Measurements from ENCODE around the gene CDK5RAP3. TPM values are rescaled to one million over a fixed set of nuclear protein-coding genes. Genes with fewer than 3 reads are reported as not detected.

CDK5RAP3 gene
- total and polyA plus RNA-seq, 2 of the 13 experiments (the other 11 are each of a cell fraction or from before 2014, with no cell fraction given), result 128 to 154 TPM

DNA sequence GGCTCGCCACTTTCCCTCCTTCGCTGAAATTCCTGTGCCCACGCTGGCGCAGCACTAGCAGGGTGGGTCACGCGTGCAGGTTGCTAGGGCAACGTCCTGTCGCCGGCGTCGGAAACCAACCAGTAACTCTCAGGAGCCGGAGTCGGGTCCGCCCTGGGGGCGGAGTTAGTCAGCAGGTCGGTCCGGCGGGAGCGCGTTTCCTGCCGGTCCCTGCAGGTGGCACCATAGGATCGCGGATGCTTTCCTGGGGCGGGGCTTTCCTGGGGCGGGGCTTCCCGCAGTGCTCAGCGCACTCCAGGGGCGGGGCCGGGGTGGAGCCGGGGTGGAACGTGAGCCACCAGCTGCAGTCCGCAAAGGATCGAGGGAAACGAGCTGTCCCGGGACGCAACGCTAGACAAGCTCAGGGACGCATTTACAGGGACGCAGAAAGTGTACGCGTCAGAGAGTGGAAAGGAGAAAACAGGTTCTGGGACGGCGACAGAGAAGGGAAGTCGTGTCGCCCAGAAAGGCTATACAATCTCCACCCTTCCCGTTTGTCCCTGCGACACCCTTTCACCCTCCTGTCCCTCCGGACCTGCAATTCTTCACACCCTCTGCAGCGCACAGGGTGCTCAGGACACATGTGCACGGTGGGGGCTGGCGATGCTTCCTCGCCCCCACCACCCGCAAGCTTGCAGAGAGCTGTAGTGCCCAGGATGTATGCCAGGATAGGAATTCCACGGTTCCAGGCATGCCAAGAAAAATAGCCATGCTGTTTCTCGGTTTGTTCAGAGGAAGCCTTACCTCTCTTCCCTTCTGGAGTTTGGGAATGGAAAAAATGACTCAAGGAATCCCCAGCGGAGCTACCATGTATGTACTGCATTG, 54.4 kb downstream of the CDK5RAP3 start (continued):
- TF ChIP-seq ZNF563 (CRISPR knock-in tag; IDR thresholded peaks at IDR 0.05) (0 out of 2 replicates have a peak, but pooled peaks have one; percentile 25), ZNF547 (CRISPR knock-in tag; IDR thresholded peaks at IDR 0.05) (no peak; the same call in 1 of the 2 replicates), ELK4 (CRISPR knock-in tag; IDR thresholded peaks at IDR 0.05; ENCODE audit: borderline replicate concordance) (no peak; the same call in 1 of the 2 replicates), CBX5 (CRISPR knock-in tag; IDR thresholded peaks at IDR 0.05; ENCODE audit: borderline replicate concordance) (no peak), ATAD3A (CRISPR knock-in tag; IDR thresholded peaks at IDR 0.05) (no peak), CAMTA2 (CRISPR knock-in tag; IDR thresholded peaks at IDR 0.05; ENCODE audit: borderline replicate concordance) (no peak), GTF3A (CRISPR knock-in tag; conservative IDR thresholded peaks at IDR 0.05) (peak; percentile 74; the same call in 1 of the 2 replicates), ZNF382 (CRISPR knock-in tag; IDR thresholded peaks at IDR 0.05; ENCODE audit: borderline replicate concordance) (no peak), ZNF234 (CRISPR knock-in tag; conservative IDR thresholded peaks at IDR 0.05) (no peak), TSC22D2 (CRISPR knock-in tag; IDR thresholded peaks at IDR 0.05; ENCODE audit: borderline replicate concordance) (peak; percentile 24; the same call in 1 of the 2 replicates), ZNF766 (CRISPR knock-in tag; IDR thresholded peaks at IDR 0.05; ENCODE audit: borderline replicate concordance) (no peak), RBAK (CRISPR knock-in tag; IDR thresholded peaks at IDR 0.05) (peak; percentile 50; the same call in 1 of the 2 replicates), ZZZ3 (CRISPR knock-in tag; IDR thresholded peaks at IDR 0.05; ENCODE audit: borderline replicate concordance) (peak; percentile 58; the same call in 1 of the 2 replicates), NFKB2 (CRISPR knock-in tag; IDR thresholded peaks at IDR 0.05; ENCODE audit: borderline replicate concordance) (peak; percentile 59; the same call in 1 of the 2 replicates), ZNF256 (CRISPR knock-in tag; conservative IDR thresholded peaks at IDR 0.05) (0 out of 2 replicates have a peak, but pooled peaks have one; percentile 35), ZNF251 (CRISPR knock-in tag; IDR thresholded peaks at IDR 0.05) (no peak)
- TF ChIP-seq, protein P1, sequence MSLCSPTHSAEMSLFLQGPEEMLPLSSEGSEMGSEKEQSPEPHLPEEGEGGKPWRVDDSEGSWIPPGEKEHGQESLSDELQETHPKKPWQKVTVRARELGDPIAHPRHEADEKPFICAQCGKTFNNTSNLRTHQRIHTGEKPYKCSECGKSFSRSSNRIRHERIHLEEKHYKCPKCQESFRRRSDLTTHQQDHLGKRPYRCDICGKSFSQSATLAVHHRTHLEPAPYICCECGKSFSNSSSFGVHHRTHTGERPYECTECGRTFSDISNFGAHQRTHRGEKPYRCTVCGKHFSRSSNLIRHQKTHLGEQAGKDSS (CRISPR knock-in tag; IDR thresholded peaks at IDR 0.05; ENCODE audit: borderline replicate concordance, low read depth), result no peak
- TF ChIP-seq, protein P2, sequence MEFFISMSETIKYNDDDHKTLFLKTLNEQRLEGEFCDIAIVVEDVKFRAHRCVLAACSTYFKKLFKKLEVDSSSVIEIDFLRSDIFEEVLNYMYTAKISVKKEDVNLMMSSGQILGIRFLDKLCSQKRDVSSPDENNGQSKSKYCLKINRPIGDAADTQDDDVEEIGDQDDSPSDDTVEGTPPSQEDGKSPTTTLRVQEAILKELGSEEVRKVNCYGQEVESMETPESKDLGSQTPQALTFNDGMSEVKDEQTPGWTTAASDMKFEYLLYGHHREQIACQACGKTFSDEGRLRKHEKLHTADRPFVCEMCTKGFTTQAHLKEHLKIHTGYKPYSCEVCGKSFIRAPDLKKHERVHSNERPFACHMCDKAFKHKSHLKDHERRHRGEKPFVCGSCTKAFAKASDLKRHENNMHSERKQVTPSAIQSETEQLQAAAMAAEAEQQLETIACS (CRISPR knock-in tag; IDR thresholded peaks at IDR 0.05), result no peak
- TF ChIP-seq, protein P3, sequence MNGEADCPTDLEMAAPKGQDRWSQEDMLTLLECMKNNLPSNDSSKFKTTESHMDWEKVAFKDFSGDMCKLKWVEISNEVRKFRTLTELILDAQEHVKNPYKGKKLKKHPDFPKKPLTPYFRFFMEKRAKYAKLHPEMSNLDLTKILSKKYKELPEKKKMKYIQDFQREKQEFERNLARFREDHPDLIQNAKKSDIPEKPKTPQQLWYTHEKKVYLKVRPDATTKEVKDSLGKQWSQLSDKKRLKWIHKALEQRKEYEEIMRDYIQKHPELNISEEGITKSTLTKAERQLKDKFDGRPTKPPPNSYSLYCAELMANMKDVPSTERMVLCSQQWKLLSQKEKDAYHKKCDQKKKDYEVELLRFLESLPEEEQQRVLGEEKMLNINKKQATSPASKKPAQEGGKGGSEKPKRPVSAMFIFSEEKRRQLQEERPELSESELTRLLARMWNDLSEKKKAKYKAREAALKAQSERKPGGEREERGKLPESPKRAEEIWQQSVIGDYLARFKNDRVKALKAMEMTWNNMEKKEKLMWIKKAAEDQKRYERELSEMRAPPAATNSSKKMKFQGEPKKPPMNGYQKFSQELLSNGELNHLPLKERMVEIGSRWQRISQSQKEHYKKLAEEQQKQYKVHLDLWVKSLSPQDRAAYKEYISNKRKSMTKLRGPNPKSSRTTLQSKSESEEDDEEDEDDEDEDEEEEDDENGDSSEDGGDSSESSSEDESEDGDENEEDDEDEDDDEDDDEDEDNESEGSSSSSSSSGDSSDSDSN (CRISPR knock-in tag; IDR thresholded peaks at IDR 0.05), result peak; percentile 28; the same call in 1 of the 2 replicates
